Measurements from ENCODE around the gene KCNK2. TPM values are rescaled to one million over a fixed set of nuclear protein-coding genes. Genes with fewer than 3 reads are reported as not detected.

Gene KCNK2
- polyA plus RNA-seq, 3 donors = 0.01 to 2.7 (median 0.28) TPM

DNA sequence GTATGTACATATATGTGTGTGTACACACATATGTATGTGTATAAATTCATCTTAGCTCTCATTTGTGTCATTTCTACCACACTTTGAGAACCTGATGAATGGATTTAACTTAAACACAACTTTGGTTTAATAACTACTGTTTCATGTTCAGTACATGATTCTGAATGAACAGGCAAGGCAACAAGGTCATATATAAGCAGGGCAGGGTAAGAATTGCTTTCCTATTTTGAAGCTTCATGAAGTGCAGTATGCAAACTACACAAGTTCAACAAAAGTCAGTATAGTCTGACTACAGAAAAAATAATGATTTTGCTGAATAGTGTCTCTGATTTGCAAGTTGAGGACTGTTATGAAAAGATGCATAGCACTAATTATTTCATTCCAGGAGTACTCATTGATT lies 127.6 kb downstream of the KCNK2 start:
- H3K27ac ChIP-seq (ENCODE audit: low read depth, low read length) = no peak overlapping the region

DNA sequence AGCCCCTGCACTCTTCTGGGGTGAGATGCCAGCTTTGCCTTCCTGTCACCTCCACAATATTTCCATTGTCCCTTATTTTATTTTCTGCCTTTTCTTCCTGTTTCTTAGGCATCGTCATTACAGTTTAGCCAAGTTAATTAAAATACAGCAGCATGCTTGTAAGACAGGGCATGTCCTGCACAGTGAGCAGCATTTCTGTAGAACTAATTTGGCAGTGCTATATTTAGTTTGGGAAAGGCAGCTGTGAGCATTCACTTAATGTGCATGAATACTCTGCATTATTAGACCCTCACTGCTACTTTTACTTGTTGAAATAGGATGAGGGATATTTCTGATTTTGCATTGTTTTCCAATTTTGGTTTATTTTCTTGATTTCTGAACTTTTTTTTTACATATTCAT lies 133.3 kb downstream of the KCNK2 start:
- no peak overlapping the region for H3K27ac ChIP-seq (ENCODE audit: low read depth, low read length)
- WGBS, 3 donors = 50 to 77% (median 59%) methylated on average over 1 of the region's 1 CpG

DNA sequence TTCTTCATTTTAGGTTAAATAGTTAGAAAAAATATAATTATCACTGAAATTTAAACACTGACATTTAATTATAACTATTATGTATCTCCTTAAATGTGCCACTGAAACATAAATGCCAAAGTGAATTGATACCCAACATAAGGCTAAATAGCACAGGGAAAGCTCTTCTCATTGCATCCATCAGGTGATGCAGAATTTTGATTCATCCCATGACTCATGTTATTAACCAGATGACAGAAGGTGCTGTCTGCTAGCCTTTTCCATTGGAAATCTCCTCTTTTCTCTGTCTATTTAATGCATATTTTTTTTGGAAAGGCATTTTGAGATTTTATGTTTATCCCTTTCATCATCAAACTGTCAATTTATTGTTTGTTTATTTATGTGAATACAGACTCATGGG lies 136.8 kb downstream of the KCNK2 start:
- H3K27ac ChIP-seq (ENCODE audit: low read depth, low read length) = no peak overlapping the region

DNA sequence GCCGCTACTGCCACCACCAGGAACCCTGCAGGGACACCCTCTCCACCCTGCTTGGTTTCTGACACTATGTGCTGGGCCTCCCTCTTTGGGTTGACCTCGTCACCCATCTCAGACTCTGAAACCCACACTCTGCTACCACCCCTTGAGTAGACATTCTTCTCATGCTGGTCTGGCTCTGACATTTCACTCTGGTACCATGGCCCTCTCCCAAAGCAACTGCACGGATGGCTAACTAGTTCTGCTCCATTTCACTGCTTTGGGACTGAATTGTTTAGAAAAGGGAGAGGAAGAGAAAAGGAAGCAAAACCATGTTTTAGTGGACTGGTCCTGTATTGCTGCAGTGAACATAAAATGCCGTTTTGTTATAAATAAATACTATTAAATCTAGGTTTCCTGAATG lies 137.8 kb downstream of the KCNK2 start:
- 77 to 91% (median 86%) methylated on average over 4 of the region's 4 CpGs for WGBS, 3 donors
- H3K27ac ChIP-seq (ENCODE audit: low read depth, low read length) = no peak overlapping the region

DNA sequence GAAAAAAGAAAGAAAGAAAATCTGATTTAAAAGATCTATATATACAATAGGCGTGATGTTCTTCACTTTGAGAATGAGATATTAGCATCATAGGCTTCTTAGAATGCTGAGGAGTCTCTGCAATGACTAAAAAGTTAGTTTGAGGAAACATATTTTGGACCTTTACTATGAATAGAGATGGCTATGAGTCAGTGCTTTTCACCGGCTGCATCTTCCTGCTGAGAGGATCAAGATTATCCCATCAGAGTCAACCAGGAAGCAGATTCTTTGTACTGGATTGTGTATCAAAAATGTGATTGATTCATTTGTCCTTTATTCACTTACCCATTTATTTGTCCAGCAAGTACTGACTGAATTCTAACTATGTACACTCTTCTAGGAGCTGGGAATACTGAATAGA lies 144.2 kb downstream of the KCNK2 start:
- H3K27ac ChIP-seq (ENCODE audit: low read depth, low read length) = no peak overlapping the region
- whole genome bisulfite sequencing, 3 donors = 84 to 91% (median 85%) methylated on average over 2 of the region's 2 CpGs

DNA sequence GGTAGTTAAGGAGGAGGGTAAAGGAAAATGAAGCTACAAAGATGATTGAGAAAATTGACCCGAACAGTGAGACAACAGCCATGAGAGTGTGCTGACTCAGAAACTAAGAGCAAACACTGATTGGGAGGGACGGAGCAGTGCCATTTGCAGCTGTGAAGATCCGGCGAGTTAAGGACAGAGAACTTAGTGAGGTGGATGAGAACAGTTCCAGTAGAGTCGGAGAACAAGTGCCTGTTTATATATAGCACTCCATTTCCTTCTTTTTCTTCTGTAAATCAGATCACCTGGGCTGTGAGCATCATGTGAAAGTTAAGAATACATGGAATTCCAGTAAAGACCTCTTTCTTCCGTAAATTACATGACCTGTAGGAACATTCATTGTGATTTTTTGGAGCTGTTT lies 145.7 kb downstream of the KCNK2 start:
- WGBS, 3 donors = 64 to 77% (median 70%) methylated on average over 6 of the region's 6 CpGs

DNA sequence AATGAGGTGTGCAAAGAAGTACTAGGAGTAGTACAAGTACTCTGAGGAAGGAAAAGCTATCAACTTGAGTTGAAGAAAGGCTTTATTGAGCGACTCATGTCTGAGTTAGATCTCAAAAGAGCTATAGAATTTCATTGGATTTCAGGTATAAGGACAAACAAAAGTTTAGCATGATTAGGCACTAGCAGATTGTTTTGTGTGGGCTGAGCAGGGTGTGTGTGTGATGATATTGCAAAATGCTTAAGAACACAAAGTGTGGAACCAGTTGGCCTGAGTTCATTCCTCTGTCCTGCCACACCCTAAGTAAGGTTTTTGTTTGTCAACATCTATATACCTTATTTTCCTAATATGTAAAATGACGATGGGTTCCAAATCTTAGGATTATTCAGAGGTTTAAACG lies 158.9 kb downstream of the KCNK2 start:
- no peak overlapping the region for H3K27ac ChIP-seq (ENCODE audit: low read depth, low read length)

More for the DNA sequence above, 145.7 kb downstream of the KCNK2 start:
- H3K27ac ChIP-seq (ENCODE audit: low read depth, low read length) = no peak overlapping the region

DNA sequence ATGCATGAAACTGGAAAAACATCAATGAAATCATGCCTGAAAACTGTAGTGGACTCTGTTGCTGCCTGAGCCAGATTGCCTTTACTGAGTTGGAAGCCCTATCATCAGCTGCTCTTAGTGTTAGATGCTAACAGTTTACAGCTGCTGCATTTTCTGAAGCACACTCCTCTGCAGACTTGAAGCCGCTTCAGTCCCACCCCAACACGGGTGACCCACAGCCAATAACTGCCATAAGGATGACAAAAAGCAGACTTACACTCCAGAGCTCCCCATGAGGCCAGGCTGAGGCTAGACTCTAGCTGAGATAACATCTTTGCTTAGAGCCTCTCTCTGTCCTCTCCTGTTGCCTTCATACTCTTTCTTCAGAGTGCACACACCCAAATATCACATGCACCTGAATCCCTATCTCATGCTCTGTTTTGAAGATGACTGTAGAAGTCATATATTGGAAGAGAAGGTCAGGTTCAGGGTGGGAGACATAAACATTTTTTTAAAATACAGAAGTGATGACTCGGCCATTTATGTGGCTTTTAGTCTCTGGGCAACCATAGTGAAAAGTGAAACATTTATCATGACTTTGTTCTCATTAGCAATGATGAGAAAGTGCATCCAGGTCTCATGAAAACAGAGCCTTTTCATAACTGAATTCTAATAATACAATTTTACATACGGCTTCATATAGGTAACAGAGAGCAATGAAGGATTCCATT lies 161.0 kb downstream of the KCNK2 start:
- 52 to 60% (median 53%) methylated on average over 4 of the region's 4 CpGs for WGBS, 3 donors
- no peak overlapping the region for H3K27ac ChIP-seq (ENCODE audit: low read depth, low read length)

More for the DNA sequence above, 158.9 kb downstream of the KCNK2 start:
- 72 to 85% (median 81%) methylated on average over 3 of the region's 3 CpGs for WGBS, 3 donors

DNA sequence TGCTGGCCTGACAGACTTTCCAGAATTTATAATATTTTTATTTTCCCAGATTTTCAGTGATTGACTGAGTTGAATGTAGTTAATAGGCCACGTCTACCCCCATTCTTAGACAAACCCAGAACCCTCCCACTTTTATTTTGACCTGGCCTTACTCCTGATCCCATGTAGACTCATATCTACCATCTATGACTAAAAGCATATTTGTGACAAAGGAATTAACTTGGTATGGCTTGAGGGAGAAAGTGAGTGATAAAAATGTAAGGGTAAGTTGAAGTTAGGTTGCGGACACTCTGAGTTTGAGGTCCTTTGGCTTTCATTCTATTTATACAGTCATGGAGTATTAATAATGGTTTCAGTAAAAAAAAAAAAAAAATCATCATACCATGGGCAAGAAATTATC lies 168.4 kb downstream of the KCNK2 start:
- no peak overlapping the region for H3K27ac ChIP-seq (ENCODE audit: low read depth, low read length)
- WGBS, 3 donors = 86 to 89% (median 87%) methylated on average over 2 of the region's 2 CpGs

DNA sequence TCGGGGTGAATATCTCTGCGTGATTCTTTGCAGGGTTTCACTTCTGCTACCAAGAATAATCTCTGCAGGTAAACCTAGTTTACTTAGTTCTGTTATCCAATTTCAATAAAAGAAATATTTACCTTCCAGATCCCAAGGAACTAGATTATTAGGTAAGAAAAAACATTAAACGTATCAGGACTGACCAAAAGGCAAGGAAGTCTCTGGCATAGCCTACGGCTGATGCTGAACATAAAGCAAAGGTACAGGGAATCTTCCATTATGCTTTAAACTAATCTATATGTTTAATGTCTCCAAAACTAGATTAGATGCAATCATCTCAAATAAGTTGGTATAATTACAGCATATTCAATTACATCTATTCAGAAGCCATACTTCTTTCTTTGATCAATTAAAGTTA lies 168.9 kb downstream of the KCNK2 start:
- H3K27ac ChIP-seq (ENCODE audit: low read depth, low read length) = no peak overlapping the region
- 82 to 87% (median 87%) methylated on average over 4 of the region's 4 CpGs for WGBS, 3 donors

DNA sequence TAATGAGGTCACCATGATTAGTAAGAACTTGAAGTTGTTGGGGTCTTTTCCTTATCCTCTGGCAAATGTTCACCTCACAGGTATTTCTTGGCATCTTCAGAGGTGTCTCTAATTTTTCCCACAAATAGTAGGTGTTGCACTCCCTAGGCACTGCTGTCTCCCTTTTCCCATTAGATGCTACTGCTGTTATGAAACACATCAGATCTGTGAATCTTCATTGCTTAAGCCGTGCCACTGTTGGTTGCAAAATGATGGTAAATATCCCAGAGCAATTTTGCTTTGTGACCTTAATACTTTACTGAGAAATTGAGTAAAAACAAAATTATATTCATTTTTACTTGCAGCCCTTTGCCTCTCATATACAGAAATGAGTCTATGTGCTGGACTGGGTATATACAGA lies 169.6 kb downstream of the KCNK2 start:
- H3K27ac ChIP-seq (ENCODE audit: low read depth, low read length) = no peak overlapping the region
- 68 to 91% (median 85%) methylated on average over 1 of the region's 1 CpG for WGBS, 3 donors

DNA sequence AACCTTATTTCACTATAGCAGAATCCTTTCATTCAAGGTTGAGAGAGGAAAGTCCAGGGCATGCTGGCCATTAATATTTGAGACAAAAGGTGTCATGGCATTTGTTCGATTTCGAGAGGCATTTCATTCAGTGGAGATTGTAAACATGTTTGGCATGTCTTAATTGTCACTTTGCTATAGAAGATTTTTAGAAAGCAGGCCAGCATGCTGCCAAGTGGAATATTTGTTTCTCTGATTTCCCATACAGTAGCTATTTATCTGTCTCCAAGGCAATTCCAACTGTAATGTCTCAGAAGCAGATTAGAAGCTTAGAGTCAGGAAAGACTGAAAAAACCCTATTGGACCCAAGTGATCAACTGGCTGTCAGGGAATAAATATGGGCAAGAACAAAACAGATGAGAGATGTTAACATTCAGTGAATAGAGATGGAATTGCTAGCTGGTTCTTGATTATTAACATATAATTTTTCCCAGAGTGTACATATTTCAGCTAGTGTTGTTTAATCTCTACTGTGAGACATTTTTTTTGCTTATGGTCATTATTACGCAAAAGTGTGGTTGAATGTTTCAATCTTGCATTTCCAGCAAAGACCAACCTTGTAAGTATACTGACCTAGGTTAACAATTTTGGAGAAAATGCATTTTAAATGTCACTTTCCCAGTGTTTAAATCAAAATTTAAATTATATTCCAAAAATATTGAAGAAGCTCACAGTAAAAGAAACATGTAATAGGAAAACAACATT lies 174.6 kb downstream of the KCNK2 start:
- WGBS, 3 donors = 67 to 84% (median 81%) methylated on average over 3 of the region's 3 CpGs
- H3K27ac ChIP-seq (ENCODE audit: low read depth, low read length) = no peak overlapping the region

DNA sequence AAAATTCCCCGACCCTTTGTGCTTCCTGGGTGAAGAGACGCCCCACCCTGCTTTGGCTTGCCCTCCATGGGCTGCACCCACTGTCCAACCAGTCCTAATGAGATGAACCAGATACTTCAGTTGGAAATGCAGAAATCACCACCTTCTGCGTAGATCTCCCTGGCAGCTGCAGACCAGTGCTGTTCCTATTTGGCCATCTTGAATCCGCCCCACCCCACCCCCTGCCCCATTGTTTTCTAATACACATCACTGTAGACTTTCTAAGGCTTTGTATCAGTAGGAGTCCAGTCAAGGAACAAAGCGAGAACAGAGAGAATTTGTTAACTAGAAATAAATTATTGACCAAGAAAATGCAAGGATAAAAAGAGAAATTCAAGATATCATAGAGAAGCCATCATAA lies 178.2 kb downstream of the KCNK2 start:
- WGBS, 3 donors = 64 to 86% (median 83%) methylated on average over 5 of the region's 5 CpGs

DNA sequence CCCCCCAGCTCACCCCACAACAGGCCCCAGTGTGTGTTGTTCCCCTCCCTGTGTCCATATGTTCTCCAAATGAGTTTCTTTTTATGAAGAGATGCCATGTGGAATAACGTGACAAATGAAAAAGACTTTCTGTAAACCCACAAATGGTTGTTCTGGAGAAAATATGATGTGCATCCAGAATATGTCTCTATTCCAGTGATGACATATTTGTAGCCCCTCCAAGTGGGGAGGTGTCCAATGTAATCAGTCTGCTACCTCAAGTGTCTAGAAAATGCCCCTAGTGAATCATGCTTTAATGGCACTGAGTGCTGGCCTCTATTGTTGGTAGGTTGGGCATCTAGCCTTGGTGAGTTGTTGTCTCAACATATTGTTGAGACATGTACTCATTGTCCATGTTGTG lies 179.6 kb downstream of the KCNK2 start:
- H3K27ac ChIP-seq (ENCODE audit: low read depth, low read length) = no peak overlapping the region
- WGBS, 3 donors = 74 to 88% (median 83%) methylated on average over 1 of the region's 1 CpG

More for the DNA sequence above, 178.2 kb downstream of the KCNK2 start:
- H3K27ac ChIP-seq (ENCODE audit: low read depth, low read length) = no peak overlapping the region

DNA sequence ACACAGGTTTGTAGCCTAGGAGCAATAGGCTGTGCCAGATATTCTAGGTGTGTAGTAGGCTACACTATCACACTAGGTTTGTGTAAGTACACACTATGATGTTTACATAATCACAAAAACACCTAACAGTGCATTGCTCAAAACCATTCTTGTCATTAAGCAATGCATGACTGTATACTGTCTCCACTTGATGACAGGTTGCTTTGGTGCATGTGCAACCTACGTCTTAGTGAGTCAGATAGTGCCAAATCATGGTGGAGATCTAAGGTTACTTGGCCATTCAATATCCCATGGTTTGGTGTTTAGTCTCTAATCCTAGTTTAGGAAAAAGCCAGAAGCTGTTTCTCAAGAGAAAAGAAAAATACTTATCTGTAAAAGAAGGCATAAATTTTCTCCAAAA lies 181.1 kb downstream of the KCNK2 start:
- H3K27ac ChIP-seq (ENCODE audit: low read depth, low read length) = no peak overlapping the region
- WGBS, 3 donors = 62 to 78% (median 72%) methylated on average over 1 of the region's 1 CpG

DNA sequence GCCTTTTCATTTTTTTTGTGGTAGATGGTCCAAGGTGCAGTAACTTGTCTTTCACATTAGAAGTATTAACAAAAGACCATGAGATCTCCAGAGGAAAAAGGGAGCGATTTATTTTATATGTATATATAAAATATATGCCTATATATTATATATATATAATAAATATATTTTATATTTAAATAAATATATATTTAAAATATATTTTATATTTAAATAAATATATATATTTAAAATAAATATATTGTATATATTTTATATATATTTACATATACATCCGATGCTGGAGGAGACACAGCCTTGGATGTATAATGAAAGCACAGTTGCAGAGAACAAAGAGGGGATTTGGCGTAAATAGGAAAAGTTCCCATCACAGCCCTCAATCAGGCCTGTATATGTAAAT lies 182.1 kb downstream of the KCNK2 start:
- WGBS, 3 donors = 90 to 95% (median 94%) methylated on average over 3 of the region's 3 CpGs
- no peak overlapping the region for H3K27ac ChIP-seq (ENCODE audit: low read depth, low read length)

DNA sequence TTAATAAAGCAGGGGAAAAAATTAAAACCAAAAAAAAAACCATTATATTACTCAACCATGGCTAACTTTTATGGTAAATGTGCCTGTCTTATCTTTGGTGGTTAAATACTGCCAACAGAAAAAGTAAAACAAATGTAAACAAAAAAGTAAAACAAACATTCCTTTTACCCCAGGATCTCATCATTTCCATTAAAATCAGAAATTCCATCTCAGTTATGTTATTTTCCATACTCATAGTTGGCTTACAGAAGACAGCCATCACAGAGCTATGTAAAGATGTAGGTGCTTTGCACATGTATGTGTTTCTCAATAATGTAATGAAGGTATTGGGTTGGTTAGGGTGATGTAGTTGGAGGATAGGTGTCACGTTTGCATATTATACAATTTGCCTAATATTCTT lies 185.0 kb downstream of the KCNK2 start:
- 42 to 69% (median 65%) methylated on average over 1 of the region's 1 CpG for WGBS, 3 donors
- no peak overlapping the region for H3K27ac ChIP-seq (ENCODE audit: low read depth, low read length)

DNA sequence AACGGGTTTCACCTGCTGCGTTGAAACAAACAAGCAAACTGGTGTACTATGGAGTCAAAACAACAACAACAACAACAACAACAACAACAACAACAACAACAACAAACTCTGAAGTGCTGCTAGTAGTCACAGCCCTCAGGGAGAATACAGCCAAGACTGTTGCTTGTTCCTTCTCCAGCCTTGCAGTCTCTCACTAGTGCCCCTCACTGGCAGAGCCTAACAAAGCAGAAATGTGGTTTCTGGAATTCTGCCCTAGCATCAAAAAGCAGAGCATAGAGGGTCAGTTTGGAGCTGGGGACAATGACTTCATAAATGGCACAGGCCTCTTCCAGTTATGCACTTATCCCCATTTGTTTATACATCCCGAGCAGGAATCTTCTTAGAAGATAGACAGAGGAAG lies 187.4 kb downstream of the KCNK2 start:
- H3K27ac ChIP-seq (ENCODE audit: low read depth, low read length) = no peak overlapping the region
- WGBS, 3 donors = 56 to 63% (median 59%) methylated on average over 3 of the region's 3 CpGs

DNA sequence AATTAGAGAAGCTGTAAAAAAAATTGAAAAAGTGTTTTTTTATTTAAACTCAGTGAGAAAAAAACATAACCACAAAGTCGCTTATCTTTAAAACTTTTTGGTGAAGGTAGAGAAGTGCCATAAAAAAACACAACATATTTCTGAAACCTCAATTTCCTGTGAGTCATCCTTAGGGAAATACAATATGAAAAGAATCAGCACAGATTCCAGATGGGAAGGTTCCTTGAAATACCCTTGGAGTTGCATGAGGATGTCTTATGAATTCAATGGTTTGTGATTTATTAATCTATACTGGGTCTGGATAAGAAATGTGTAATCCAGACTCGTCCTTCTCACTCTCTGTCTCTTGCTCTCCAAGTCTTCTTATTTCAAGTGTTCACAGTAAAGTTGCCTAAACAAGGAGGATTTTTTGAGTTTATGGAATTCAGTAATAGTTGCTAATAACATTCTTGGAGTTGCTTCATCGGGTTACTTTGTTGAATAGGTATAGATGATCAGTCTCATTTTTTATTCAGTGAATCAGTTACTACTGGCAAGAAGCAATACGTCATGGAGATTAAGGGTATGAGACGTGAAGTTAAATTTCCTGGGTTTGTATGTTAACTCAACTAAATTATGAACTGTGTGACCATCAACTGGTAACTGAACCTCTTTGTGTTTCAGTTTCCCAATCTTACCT lies 191.4 kb downstream of the KCNK2 start:
- WGBS, 3 donors = 55 to 70% (median 69%) methylated on average over 5 of the region's 5 CpGs
- no peak overlapping the region for H3K27ac ChIP-seq (ENCODE audit: low read depth, low read length)

DNA sequence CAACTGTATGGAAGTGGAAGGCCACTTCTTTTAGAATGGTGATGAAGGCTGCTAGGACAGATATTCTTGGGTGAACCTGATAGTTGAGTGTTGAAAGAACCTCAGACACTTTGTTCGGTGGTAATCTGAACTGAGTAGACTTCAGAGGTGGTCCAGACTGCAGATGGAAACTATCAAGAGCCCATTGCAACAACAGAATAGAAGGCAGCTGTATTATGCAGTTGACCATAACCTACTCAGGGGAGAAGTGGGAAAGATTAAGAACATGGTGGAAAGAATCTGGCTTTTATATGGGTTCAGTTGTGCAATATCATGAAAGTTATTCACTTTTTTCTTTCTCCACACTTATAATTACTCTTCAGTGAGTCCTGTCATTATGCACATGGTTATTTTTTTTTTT lies 194.0 kb downstream of the KCNK2 start:
- no peak overlapping the region for H3K27ac ChIP-seq (ENCODE audit: low read depth, low read length)
- 50 to 77% (median 66%) methylated on average over 1 of the region's 1 CpG for WGBS, 3 donors

Data from adipose tissue (tissue), 3 donors.